ENCODE results near the gene LRRIQ1. TPM values are rescaled to one million over a fixed set of nuclear protein-coding genes. Genes with fewer than 3 reads are reported as not detected.

LRRIQ1 gene
- total and polyA plus RNA-seq, 2 experiments from 2014 or later: 2.0 to 6.9 TPM

- TF ChIP-seq, protein P1, sequence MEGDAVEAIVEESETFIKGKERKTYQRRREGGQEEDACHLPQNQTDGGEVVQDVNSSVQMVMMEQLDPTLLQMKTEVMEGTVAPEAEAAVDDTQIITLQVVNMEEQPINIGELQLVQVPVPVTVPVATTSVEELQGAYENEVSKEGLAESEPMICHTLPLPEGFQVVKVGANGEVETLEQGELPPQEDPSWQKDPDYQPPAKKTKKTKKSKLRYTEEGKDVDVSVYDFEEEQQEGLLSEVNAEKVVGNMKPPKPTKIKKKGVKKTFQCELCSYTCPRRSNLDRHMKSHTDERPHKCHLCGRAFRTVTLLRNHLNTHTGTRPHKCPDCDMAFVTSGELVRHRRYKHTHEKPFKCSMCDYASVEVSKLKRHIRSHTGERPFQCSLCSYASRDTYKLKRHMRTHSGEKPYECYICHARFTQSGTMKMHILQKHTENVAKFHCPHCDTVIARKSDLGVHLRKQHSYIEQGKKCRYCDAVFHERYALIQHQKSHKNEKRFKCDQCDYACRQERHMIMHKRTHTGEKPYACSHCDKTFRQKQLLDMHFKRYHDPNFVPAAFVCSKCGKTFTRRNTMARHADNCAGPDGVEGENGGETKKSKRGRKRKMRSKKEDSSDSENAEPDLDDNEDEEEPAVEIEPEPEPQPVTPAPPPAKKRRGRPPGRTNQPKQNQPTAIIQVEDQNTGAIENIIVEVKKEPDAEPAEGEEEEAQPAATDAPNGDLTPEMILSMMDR (IDR thresholded peaks at IDR 0.05; ENCODE audit: low read depth, low read length): no peak
- H3K9me3 ChIP-seq (ENCODE audit: low read depth): no peaks in the 10 kb centered on the region
- no peaks in the 10 kb centered on the region for H3K4me1 ChIP-seq (ENCODE audit: low read depth)
- H3K27ac ChIP-seq: no peak overlapping the region
- no peaks in the 10 kb centered on the region for H3K27me3 ChIP-seq
- H3K4me3 ChIP-seq: no peak overlapping the region
- DNase-seq (ENCODE audit: low read depth in 1 of 2, low spot score in 1 of 2): no peak
- H3K36me3 ChIP-seq: no peaks in the 10 kb centered on the region
These were observed 120.4 kb downstream of the LRRIQ1 start for GRCh38 chr12:85156569-85156968.

DNA sequence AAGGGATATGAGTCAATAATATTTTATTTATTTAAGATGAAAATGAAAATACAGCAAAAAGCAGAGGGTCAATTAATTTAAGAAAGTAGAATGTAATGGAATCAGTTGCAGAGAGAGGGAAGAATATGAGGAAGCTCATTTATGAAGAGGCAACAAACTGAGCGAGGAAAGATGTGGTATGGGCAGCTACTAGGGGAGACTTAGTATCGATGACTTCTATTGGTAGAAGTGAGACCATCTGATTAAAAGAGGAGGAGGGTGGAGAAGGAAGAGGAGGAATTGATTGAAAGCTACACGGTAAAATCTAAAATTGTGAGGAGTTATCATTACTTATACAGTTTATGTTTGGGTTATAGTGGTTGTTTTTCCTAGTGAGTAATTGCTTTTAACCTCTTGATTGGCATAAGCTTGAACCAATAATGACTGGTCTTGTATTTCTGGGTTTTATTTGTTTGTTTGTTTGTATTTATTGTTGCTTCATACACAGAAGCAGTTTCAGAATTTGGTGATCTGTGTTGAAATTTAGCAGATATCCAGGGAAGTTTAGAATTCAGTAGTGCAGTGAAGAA lies 121.0 kb downstream of the LRRIQ1 start:
- H3K4me1 ChIP-seq (ENCODE audit: low read depth): no peaks in the 10 kb centered on the region
- no peak for DNase-seq (ENCODE audit: low read depth in 1 of 2, low spot score in 1 of 2)
- H3K4me3 ChIP-seq: no peak overlapping the region
- H3K9me3 ChIP-seq (ENCODE audit: low read depth): no peaks in the 10 kb centered on the region
- no peaks in the 10 kb centered on the region for H3K36me3 ChIP-seq
- no peaks in the 10 kb centered on the region for H3K27me3 ChIP-seq
- no peak overlapping the region for H3K27ac ChIP-seq
- TF ChIP-seq, protein P1 (IDR thresholded peaks at IDR 0.05; ENCODE audit: low read depth, low read length): no peak

- Histone ChIP-seq H3K36me3 (no peaks in the 10 kb centered on the region), H3K4me1 (ENCODE audit: low read depth) (no peaks in the 10 kb centered on the region), H3K4me3 (no peak overlapping the region), H3K9me3 (ENCODE audit: low read depth) (no peaks in the 10 kb centered on the region), H3K27ac (no peak overlapping the region), H3K27me3 (no peaks in the 10 kb centered on the region)
- DNase-seq (ENCODE audit: low read depth in 1 of 2, low spot score in 1 of 2): no peak
- TF ChIP-seq, protein P1 (IDR thresholded peaks at IDR 0.05; ENCODE audit: low read depth, low read length): no peak
These were observed 127.7 kb downstream of the LRRIQ1 start for GRCh38 chr12:85163752-85164321.

GRCh38 chr12:85179680-85180270 lies 143.6 kb downstream of the LRRIQ1 start:
- no peaks in the 10 kb centered on the region for H3K27me3 ChIP-seq
- TF ChIP-seq, protein P1 (IDR thresholded peaks at IDR 0.05; ENCODE audit: low read depth, low read length): no peak
- H3K4me1 ChIP-seq (ENCODE audit: low read depth): no peaks in the 10 kb centered on the region
- no peaks in the 10 kb centered on the region for H3K36me3 ChIP-seq
- H3K27ac ChIP-seq: no peak overlapping the region
- no peaks in the 10 kb centered on the region for H3K9me3 ChIP-seq (ENCODE audit: low read depth)
- H3K4me3 ChIP-seq: no peak overlapping the region
- peak in 1 of 2 donors; percentile 49 for DNase-seq (ENCODE audit: low read depth in 1 of 2, low spot score in 1 of 2)

DNA sequence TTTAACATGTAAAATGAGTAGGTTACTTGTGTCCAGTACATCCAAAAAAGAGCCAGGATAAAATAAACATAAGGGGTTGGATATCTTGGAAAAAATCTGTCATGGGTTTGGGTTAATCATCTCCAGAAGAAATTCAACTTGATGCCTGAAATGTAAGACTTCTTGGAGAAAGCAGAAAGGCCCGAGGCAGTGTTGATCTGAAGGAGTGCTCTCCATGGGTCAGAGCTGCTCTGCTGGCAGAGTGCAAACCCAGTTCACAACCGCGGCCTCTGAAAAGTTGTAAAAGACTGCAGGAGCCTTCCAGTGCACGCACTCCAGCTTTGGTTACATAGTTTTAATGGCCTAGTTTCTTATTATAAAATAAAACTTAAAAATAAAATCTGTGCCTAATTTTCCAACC lies 146.5 kb downstream of the LRRIQ1 start:
- no peaks in the 10 kb centered on the region for H3K27me3 ChIP-seq
- no peak for DNase-seq (ENCODE audit: low read depth in 1 of 2, low spot score in 1 of 2)
- H3K4me1 ChIP-seq (ENCODE audit: low read depth): no peaks in the 10 kb centered on the region
- H3K27ac ChIP-seq: no peak overlapping the region
- TF ChIP-seq, protein P1 (IDR thresholded peaks at IDR 0.05; ENCODE audit: low read depth, low read length): no peak
- no peaks in the 10 kb centered on the region for H3K36me3 ChIP-seq
- H3K9me3 ChIP-seq (ENCODE audit: low read depth): no peaks in the 10 kb centered on the region
- H3K4me3 ChIP-seq: no peak overlapping the region
